Measurements from ENCODE around the gene TARM1.

Gene TARM1

DNA sequence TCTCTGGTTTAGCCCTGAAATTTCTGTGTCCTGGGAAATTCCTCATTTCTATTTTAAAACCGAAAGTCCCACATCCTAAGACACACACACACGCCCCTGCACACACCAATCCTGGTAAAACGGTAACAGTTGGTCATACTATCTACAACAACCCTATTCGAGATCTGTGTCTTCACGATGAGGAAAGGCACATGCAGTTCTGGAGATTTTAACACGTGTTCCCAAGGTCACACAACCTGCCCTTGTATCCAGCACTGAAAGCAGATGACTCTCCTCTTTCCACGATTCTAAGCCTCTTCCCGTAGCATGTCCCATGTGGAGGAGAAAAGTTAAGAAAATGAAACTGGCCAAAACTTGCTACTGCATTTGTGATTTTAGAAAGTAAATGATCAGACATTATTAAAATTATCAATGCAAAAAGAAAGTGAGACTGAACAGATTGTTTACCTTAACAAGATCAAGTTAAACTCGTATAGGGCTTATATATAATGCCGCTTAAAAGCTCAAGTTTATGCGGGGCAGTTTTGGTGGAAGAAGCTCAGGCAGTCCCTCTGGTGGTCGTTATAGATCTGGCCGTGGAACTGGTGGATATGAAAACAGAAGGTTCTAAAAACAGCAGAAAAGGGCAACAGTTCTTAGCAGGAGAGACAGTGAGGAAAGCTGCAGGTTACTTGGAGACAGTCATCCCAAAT lies 50.1 kb downstream of the TARM1 start:
- Mint-ChIP-seq H3K9me3 (no peaks in the 10 kb centered on the region), H3K36me3 (no peaks in the 10 kb centered on the region), H3K4me3 (no peak overlapping the region), H3K4me1 (no peaks in the 10 kb centered on the region), H3K27me3 (peaks cover 5% of the 10 kb centered on the region), H3K27ac (no peak overlapping the region)
- DNase-seq = no peak
- CTCF ChIA-PET = interaction anchor here (1.0 kb wide), 1 partner anchor 238 kb away, joined by 6 read pairs; no protein-coding TSS in a partner anchor

DNA sequence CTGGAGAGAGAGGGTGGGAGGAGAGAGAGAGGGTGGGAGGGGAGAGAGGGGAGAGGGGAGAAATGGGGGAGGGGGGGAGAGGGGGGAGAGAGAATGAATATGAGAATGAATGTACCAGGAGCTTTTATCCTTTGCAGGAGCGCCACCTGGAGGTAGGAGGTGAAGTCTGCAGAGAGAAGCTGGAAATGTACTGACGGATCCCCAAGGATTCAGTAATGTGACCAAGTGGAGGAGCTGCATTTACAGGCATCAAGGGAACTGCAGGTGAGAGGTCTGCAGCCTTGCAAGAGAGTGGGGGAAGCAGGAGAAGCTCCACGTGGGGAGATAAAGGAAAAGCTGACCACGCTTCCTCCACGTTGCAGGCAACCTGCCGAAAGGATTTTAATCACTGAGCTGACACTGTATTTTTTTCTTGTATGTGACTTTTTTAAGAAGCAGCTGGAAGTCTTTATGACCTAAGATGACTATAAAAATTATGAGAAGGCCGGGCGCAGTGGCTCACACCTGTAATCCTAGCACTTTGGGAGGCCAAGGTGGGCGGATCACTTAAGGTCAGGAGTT lies 51.2 kb downstream of the TARM1 start:
- H3K36me3 Mint-ChIP-seq = no peaks in the 10 kb centered on the region

DNA sequence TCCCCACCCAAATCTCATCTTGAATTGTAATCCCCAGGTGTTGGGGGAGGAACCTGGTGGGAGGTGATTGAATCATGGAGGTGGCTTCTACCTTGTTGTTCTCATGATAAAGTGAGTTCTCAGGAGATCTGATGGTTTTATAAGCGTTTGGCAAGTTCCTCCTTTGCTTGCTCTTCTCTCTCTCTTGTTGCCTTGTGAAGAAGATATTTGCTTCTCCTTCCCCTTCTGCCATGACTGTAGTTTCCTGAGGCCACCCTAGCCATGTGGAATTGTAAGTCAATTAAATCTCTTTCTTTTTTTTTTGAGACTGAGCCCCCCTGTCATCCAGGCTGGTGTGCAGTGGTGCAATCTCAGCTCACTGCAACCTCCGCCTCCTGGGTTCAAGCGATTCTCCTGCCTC lies 51.9 kb downstream of the TARM1 start:
- DNase-seq = no peak
- Mint-ChIP-seq H3K4me3 (no peak overlapping the region), H3K27ac (no peak overlapping the region), H3K4me1 (no peaks in the 10 kb centered on the region), H3K9me3 (no peaks in the 10 kb centered on the region), H3K36me3 (no peaks in the 10 kb centered on the region), H3K27me3 (peaks cover 5% of the 10 kb centered on the region)
- CTCF ChIA-PET = interaction anchor here (0.8 to 2.2 kb wide), 10 partner anchors 10 to 238 kb away, joined by 3 to 23 read pairs (median 4); no protein-coding TSS in a partner anchor

More for the DNA sequence above, 51.2 kb downstream of the TARM1 start:
- H3K9me3 Mint-ChIP-seq = no peaks in the 10 kb centered on the region
- H3K4me1 Mint-ChIP-seq = no peaks in the 10 kb centered on the region
- CTCF ChIA-PET = interaction anchor here (0.7 to 2.2 kb wide), 15 partner anchors 9 to 335 kb away, joined by 3 to 23 read pairs (median 4); partner anchors contain the start of gene LAIR1
- peak; percentile 72 for DNase-seq
- no peak overlapping the region for H3K4me3 Mint-ChIP-seq
- H3K27ac Mint-ChIP-seq = no peak overlapping the region
- peaks cover 5% of the 10 kb centered on the region for H3K27me3 Mint-ChIP-seq

DNA sequence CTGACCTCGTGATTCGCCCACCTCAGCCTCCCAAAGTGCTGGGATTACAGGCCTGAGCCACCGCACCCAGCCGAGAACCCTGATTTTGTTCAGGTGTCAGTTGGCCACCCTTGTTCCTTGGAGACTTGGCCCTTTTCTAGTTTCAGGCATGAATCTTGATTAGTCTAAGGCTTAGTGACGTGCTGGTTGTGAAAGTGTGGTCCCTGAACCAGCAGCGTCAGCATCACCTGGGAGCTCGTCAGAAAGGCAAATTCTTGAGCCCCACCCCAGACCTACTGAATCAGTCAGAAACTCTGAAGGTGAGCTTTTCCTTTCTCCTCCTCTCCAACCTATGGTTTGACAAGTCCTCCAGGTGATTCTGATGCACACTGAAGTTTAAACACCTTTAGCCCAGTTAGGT lies 54.5 kb downstream of the TARM1 start:
- Mint-ChIP-seq H3K27me3 (peaks cover 26% of the 10 kb centered on the region), H3K27ac (no peak overlapping the region), H3K4me1 (peaks cover 3% of the 10 kb centered on the region), H3K4me3 (no peak overlapping the region), H3K36me3 (no peaks in the 10 kb centered on the region), H3K9me3 (no peaks in the 10 kb centered on the region)
- DNase-seq = no peak
- CTCF ChIA-PET = interaction anchor here (1.0 to 1.2 kb wide), 2 partner anchors 175 to 234 kb away, joined by 4 to 5 read pairs; no protein-coding TSS in a partner anchor

DNA sequence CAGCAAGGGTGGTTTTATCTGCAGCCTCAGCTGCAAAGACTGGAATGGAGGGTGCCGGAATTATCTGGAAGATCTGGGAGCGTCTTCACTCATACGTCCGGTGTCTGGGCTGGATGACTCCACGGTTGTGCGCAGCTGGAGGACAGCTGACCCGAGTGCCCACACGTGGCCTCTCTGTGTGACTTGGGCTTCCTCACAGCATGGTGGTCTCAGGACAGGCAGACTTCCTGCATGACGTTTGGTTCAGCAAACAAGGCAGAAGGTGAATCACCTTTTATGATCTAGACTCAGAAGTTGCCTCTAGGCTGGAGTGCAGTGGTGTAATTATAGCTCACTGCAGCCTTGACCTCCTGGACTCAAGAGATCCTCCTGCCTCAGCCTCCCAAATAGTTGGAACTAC lies 56.5 kb downstream of the TARM1 start:
- H3K27ac Mint-ChIP-seq = no peak overlapping the region
- peaks cover 3% of the 10 kb centered on the region for H3K4me1 Mint-ChIP-seq
- no peak for DNase-seq
- CTCF ChIA-PET = interaction anchor here (0.9 to 3.9 kb wide), 13 partner anchors 10 to 232 kb away, joined by 3 to 31 read pairs (median 5); no protein-coding TSS in a partner anchor
- no peaks in the 10 kb centered on the region for H3K36me3 Mint-ChIP-seq
- H3K27me3 Mint-ChIP-seq = peaks cover 33% of the 10 kb centered on the region
- no peak overlapping the region for H3K4me3 Mint-ChIP-seq
- H3K9me3 Mint-ChIP-seq = no peaks in the 10 kb centered on the region

DNA sequence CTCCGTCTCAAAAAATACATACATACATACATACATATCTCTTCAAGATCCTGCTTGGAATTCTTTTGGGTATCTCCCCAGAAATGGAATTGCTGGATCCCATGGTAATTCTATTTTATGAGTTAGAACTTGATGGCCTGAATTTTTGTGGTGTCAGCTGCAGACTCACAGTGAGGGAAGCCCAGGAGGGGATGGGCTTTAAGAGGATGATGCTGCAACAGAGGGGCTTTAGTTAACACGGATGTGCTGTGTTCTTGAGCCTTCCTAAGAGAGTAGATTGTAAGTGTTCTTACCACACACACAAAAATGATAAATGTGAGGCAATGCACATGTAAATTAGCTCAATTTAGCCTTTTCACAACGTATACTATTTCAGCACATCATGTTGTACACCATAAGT lies 58.0 kb downstream of the TARM1 start:
- no peaks in the 10 kb centered on the region for H3K36me3 Mint-ChIP-seq
- no peak overlapping the region for H3K27ac Mint-ChIP-seq
- H3K9me3 Mint-ChIP-seq = no peaks in the 10 kb centered on the region
- DNase-seq = no peak
- peaks cover 37% of the 10 kb centered on the region for H3K27me3 Mint-ChIP-seq
- no peak overlapping the region for H3K4me3 Mint-ChIP-seq
- CTCF ChIA-PET = interaction anchor here (0.7 to 3.9 kb wide), 14 partner anchors 14 to 231 kb away, joined by 3 to 31 read pairs (median 4); no protein-coding TSS in a partner anchor
- H3K4me1 Mint-ChIP-seq = peaks cover 3% of the 10 kb centered on the region

DNA sequence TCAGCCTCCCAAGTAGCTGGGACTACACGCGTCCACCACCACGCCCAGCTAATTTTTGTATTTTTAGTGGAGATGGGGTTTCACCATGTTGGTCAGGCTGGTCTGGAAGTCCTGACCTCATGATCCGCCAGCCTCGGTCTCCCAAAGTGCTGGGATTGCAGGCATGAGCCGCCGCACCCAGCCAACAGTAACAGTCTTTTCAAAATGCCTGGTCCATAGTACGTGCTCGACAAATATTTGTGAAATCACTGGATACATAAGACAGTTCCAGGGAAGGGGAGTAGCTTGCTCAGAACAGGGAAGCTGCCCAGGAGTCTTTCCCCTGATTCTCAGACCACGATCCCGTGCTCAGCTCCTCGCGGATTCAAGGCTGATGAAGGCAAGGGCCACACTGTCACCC lies 59.2 kb downstream of the TARM1 start:
- DNase-seq = no peak
- Mint-ChIP-seq H3K36me3 (no peaks in the 10 kb centered on the region), H3K27ac (no peak overlapping the region), H3K4me3 (no peak overlapping the region), H3K4me1 (peaks cover 3% of the 10 kb centered on the region), H3K9me3 (no peaks in the 10 kb centered on the region), H3K27me3 (peaks cover 37% of the 10 kb centered on the region)
- CTCF ChIA-PET = interaction anchor here (3.9 kb wide), 1 partner anchor 229 kb away, joined by 31 read pairs; no protein-coding TSS in a partner anchor

DNA sequence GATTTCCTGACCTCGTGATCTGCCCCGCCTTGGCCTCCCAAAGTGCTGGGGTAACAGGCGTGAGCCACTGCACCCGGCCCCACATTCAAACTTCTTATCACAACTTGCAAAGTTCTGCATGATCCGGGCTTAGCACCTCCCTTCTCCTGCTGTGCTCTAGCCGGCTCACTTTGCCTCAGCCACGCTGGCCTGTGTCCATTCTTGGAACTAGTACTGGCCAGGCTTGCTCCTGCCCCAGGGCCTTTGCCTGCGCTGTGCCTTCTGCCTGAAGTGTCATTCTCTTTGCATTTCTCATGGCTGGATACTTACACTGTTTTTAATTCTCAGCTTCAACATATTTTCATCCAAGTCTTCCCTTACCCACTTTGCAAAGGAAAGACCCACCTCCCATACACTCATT lies 59.8 kb downstream of the TARM1 start:
- Mint-ChIP-seq H3K4me3 (no peak overlapping the region), H3K36me3 (no peaks in the 10 kb centered on the region), H3K27ac (no peak overlapping the region), H3K9me3 (no peaks in the 10 kb centered on the region), H3K4me1 (peaks cover 3% of the 10 kb centered on the region), H3K27me3 (peaks cover 37% of the 10 kb centered on the region)
- CTCF ChIA-PET = no interaction called here
- no peak for DNase-seq

All from activated naive CD4-positive, alpha-beta T cell treated with anti-CD3 and anti-CD28 coated beads, Interleukin-2, amount 10 ng/mL, durations not matched to agents 7 days and 5 days (primary cell).